GM21360 (cell line): Measurements from ENCODE around the gene GEMIN8.

Experiments
- ATAC-seq: cut with Tn5 transposase; IDR thresholded peaks from one replicate; pipeline ENCODE4 v1.9.1; 2021; ENCODE audit warnings: mild to moderate bottlenecking, moderate library complexity; ENCODE audit not compliant: unreplicated experiment

The GEMIN8 gene

GRCh38 chrX:14017399-14017798, 12.3 kb downstream of the GEMIN8 start:
- ATAC-seq: no peak

- ATAC-seq: no peak
Observed at GRCh38 chrX:14015941-14016340, 13.8 kb downstream of the GEMIN8 start.

DNA sequence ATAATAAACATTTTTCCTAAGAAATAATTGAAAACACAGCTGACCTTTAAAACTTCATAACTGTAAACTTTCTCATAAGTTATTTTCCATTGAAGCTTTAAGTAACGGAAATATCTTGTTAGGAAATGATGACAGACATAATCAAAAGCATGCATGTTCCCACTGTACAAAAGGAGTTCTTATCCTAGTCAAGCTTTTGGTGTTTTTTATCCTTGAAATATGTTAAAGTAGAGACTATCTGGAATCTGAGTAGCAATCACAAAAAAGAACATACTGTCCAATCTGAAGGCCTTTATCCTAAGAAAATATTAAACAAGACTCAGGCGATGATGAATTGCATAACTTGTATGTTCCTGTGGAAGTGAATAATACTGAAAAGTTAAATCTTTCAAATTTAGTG, 14.4 kb downstream of the GEMIN8 start:
- ATAC-seq: no peak

DNA sequence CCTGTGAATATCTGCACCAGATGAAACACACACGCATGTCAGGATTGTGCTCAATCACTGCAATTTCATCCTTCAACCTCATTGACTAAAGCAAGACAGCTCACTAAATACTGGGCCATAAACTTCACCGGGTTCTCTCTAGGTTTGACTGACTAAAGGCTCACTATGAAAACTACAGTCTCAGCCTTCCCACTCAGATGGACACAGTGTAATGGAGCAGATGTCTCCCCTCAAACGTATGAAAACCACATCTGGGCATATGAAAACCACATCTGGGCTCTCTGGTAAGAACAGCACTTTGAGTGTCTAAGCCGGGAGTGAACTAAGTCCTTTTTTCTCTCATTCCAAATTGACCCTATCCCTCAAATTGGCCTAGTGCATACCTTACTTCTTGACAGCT, 15.2 kb downstream of the GEMIN8 start:
- ATAC-seq: no peak

- no peak for ATAC-seq
Observed at GRCh38 chrX:14013054-14013453, 16.6 kb downstream of the GEMIN8 start.

GRCh38 chrX:14010566-14010965, 19.1 kb downstream of the GEMIN8 start:
- ATAC-seq: no peak

DNA sequence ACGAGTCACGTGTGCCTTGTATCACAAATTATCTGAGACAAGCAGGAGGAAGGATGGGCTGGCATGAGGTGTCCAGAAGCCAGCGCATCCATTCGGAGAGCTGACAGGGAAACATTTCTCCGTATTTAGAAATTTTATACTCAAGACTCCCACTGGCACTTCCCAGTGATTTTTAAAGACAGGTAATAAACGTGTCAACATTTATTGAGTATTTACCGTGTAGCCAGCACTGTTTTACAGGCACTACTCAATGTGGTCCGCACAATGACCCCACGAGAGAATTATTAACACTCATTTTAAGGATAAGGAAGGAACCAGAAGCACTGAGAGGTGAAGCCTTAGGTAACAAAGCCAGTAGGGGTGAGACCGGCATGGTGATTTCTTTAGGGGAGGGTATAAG, 23.2 kb downstream of the GEMIN8 start:
- no peak for ATAC-seq

- no peak for ATAC-seq
Observed at GRCh38 chrX:14003876-14004425, 25.7 kb downstream of the GEMIN8 start.

- no peak for ATAC-seq
Observed at GRCh38 chrX:14003028-14003427, 26.7 kb downstream of the GEMIN8 start.

GRCh38 chrX:13996650-13997049, 33.0 kb downstream of the GEMIN8 start:
- no peak for ATAC-seq

DNA sequence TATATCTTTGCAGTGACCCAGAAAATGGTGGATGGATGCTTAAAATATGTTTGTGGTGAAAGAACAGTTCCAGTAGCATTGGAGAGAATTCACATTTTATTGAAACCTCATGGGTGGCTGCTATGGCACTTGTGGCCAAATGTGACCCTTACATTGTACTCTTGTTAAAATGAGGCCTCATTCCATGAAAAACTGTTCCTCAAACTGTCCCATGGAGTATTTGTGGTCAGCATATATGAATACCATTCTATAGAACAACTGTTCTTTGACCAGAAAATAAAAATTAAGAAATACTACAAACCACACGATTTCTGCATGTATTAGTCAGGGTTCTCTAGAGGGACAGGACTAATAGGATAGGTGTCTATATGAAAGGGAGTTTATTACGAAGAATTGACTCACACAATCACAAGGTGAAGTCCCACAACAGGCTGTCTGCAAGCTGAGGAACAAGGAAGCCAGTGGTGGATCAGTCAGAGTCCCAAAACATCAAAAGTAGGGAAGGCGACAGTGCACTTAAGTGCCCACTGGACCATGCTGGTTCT, 35.1 kb downstream of the GEMIN8 start:
- ATAC-seq: no peak

- no peak for ATAC-seq
Observed at GRCh38 chrX:13994104-13994503, 35.6 kb downstream of the GEMIN8 start.

- ATAC-seq: no peak
Observed at GRCh38 chrX:13990126-13990800, 39.4 kb downstream of the GEMIN8 start.

DNA sequence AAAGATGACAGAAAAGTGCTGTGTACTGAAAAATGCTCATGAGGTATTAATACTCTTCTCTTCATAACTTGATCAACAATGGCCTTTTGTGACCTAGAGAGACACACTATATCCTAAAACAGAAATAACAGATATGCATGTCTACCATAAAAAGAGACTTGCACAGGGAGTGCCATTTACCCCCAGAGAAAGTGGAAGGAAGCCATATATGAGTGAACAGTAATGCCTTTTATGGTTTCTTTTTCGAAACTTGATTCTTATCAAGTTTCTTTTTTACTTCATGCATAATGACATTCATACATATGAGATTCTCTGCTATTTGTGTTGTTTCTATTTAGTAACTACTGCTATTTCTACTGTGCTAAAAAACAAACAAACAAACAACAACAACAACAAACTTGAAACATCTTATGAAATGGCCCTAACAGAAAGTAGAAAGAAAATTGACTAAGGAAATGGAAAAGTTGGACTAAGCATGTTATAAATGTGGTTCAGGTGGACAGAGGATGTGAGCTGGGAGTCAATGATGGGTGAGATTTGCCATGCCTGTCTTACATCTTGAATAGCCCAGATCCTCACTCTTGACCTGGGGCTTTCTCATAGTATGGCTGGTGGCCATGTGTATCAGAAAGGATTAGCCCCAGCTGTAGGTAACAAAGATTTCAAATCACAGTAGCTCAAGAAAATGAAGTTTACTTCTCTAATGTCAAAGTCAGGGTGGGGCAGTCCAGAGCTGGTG, 43.8 kb downstream of the GEMIN8 start:
- ATAC-seq: peak; percentile 75

- ATAC-seq: no peak
Observed at GRCh38 chrX:13983734-13984133, 46.0 kb downstream of the GEMIN8 start.

- ATAC-seq: no peak
Observed at GRCh38 chrX:13968198-13968597, 61.5 kb downstream of the GEMIN8 start.

GRCh38 chrX:13967636-13968035, 62.1 kb downstream of the GEMIN8 start:
- ATAC-seq: no peak

DNA sequence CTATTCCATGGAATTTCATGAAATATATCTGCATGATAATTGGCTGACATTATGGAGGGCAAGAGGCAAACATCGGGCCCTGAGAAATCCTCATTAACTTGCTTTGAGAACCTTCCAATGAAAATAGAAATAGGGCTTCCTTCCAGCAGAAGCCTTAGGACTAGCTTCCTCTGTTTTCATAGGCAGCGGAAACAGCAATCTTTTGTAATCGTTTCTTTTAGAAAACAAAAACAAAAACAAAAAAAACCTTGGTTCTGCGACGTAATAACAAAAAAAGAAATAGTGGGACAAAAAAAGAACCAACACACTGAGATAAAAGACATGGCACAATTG, 62.9 kb downstream of the GEMIN8 start:
- no peak for ATAC-seq

- ATAC-seq: no peak
Observed at GRCh38 chrX:13966071-13966792, 63.5 kb downstream of the GEMIN8 start.

GRCh38 chrX:13965531-13965930, 64.2 kb downstream of the GEMIN8 start:
- no peak for ATAC-seq

DNA sequence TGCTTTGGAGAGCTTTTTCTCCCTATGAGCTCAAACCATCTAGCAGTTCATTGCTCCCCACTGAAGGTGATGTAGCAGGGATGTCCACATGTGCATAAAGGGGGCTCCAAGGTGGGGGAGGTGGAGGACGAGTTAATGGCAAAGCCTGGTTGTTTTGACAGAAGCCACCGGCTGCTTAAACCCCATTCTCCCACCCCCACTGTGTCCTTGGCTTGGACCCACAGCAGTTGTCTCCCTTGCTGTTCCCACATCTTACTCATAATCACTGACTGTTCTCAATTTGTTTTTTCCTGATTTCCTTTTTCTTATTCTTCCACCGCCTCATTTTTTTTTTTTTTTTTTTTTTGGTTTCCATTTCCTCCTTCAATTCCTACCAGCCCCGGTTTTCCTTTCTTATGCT, 72.7 kb downstream of the GEMIN8 start:
- no peak for ATAC-seq
